Subcutaneous abdominal adipose tissue (tissue), 5 donors: Measurements from ENCODE around the gene FBXW8.

ENCODE experiments used
- H3K27ac ChIP-seq: one replicate; pipeline ENCODE4 v1.7.0; 2013; ENCODE audit warnings: low read depth, mild to moderate bottlenecking, inconsistent platforms, low read length, moderate library complexity
- H3K27me3 ChIP-seq, 5 donors: one replicate each; pipeline ENCODE4 v1.7.0; 2013; ENCODE audit warnings: low read length in 5 of 5, inconsistent platforms in 1 of 5; ENCODE audit not compliant: control insufficient read depth in 5 of 5, insufficient read depth in 4 of 5
- H3K36me3 ChIP-seq, 5 donors: one replicate each; pipeline ENCODE4 v1.7.0; 2013; ENCODE audit warnings: low read length in 5 of 5; ENCODE audit not compliant: control insufficient read depth in 5 of 5, insufficient read depth in 5 of 5
- H3K4me1 ChIP-seq, 5 donors: one replicate each; pipeline ENCODE4 v1.7.0; 2013; ENCODE audit warnings: low read length in 5 of 5, mild to moderate bottlenecking in 3 of 5, moderate library complexity in 1 of 5; ENCODE audit not compliant: control insufficient read depth in 5 of 5, insufficient read depth in 5 of 5
- H3K4me3 ChIP-seq, 5 donors: one replicate each; pipeline ENCODE4 v1.7.0; 2013; ENCODE audit warnings: low read length in 5 of 5, low read depth in 1 of 5
- H3K9ac ChIP-seq, 5 donors: one replicate each; pipeline ENCODE4 v1.7.0; 2013; ENCODE audit warnings: low read length in 5 of 5, mild to moderate bottlenecking in 4 of 5, moderate library complexity in 3 of 5
- H3K9me3 ChIP-seq, 5 donors: one replicate each; pipeline ENCODE4 v1.7.0; 2013; ENCODE audit warnings: low read length in 5 of 5; ENCODE audit not compliant: control insufficient read depth in 5 of 5
- donor health status: healthy.
- donor health status: healthy.
- donor health status: healthy.
- donor health status: healthy.
- donor health status: healthy.

Gene FBXW8

DNA sequence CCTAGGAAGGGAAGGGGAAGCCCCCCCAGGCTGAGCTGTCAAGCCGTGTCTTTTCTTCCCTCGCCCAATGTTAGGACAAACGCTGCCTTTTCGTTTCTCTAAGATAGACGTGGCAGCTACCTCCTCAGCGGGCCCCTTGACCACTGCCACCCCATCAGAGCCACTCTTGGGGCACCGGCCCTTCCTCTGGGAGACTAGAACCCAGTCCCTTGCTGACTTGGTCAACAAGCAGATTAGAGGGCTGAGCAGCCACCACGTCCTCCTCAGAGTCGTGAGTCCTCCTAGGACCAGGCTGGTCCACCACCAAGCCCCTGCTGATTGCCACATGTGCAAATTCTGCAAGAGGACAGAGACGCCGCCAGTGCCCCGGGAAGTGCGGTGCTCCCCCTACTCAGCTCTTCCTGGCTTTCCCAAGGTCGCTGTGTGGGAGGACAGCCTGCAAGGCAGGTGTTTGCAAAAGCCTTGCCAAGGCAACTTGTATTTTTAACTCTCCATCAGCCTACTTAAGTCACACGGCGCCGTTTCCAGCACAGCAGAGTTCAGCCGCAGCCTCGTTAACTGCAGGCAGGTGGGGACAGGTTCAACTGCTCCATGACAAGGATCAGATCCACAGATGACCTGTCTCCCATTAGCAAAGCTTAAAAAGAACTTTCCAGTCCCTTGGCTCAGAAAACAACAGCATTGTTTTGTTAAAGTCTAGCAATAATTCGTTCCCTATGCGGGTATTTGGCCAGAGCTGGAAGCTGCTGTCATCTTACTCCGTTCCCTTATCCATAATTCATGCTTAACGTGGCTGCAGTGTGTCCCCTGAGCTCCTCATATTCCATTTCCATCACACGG is 122.9 kb downstream of the FBXW8 start:
- H3K9ac ChIP-seq = no peak overlapping the region
- peaks cover 4 to 22% (median 13%) of the 10 kb centered on the region in 5 donors for H3K36me3 ChIP-seq
- H3K27ac ChIP-seq = no peak overlapping the region
- peaks cover 23 to 35% (median 30%) of the 10 kb centered on the region in 5 donors for H3K27me3 ChIP-seq
- no peaks in the 10 kb centered on the region for H3K9me3 ChIP-seq
- peaks cover 0 to 19% (median 15%) of the 10 kb centered on the region in 5 donors for H3K4me1 ChIP-seq
- H3K4me3 ChIP-seq = no peak overlapping the region

DNA sequence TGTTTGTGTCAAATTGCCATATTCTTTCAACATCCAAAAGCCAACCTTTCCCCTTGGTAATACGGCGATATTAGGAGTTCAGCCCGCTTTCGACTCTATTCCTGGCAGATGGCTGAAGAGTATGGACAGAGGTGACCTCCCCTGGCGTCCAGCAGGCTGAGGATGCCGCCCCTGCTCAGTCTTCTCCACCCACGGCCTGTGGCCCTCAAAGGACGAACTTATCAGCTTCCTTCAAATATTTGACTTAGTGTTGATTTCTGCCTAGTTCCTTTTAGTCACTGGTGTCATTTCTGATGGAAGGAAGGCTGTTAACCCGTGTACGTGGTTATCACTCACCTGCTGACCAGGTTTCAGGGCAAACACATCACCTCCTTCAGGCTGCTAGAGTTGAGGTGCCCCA is 123.5 kb downstream of the FBXW8 start:
- Histone ChIP-seq H3K36me3 (peaks cover 0 to 17% (median 9%) of the 10 kb centered on the region in 5 donors), H3K9ac (no peak overlapping the region), H3K4me1 (peaks cover 0 to 19% (median 15%) of the 10 kb centered on the region in 5 donors), H3K9me3 (no peaks in the 10 kb centered on the region), H3K4me3 (no peak overlapping the region), H3K27ac (no peak overlapping the region), H3K27me3 (peaks cover 23 to 35% (median 30%) of the 10 kb centered on the region in 5 donors)

DNA sequence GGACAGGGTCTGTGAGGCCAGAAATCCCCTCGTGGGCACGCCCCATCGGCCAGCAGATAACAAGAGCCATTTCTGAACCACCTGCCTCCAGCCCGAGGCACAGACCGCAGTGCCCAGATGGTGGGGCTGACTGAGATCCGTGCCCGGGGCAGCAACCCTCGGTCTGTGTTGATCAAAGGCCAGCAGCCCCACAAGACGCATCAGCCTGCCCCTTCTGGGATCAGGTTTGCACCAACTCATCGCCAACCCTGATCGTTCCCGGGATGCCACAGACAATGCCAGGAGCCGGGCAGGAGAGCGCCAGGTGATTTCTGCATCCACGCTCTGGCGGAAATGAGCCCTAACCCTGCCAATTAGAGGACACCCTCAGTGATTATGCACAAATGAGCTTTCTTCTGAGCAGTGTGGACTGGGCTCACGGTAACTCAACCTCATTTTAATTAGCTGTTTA is 124.0 kb downstream of the FBXW8 start:
- Histone ChIP-seq H3K4me3 (no peak overlapping the region), H3K27me3 (peaks cover 23 to 38% (median 30%) of the 10 kb centered on the region in 5 donors), H3K27ac (no peak overlapping the region), H3K9ac (no peak overlapping the region), H3K9me3 (no peaks in the 10 kb centered on the region), H3K4me1 (peaks cover 0 to 19% (median 15%) of the 10 kb centered on the region in 5 donors), H3K36me3 (peaks cover 0 to 12% (median 5%) of the 10 kb centered on the region in 5 donors)

DNA sequence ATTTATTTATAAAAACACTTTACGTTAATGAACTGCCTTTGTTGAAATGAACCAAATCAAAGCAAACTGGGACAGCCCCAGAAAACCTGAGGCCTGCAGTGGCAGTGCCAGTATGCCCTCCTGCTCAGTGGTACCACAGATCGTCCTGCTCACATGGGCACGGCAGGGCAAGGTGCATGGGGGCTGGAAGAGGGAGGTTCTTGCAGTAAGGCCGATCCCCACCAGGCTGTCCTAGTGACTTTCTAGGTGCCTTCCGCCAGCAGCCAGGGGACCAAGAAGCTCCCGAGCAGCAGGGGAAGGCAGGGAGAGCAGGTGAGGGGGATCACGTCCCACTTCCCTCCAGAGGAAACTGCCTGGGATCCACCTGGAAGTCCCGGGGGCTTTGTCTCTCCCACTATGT is 124.5 kb downstream of the FBXW8 start:
- Histone ChIP-seq H3K4me1 (peaks cover 0 to 19% (median 15%) of the 10 kb centered on the region in 5 donors), H3K27ac (no peak overlapping the region), H3K9ac (no peak overlapping the region), H3K27me3 (peaks cover 23 to 40% (median 30%) of the 10 kb centered on the region in 5 donors), H3K9me3 (no peaks in the 10 kb centered on the region), H3K36me3 (peaks cover 0 to 6% (median 0%) of the 10 kb centered on the region in 5 donors), H3K4me3 (no peak overlapping the region)

DNA sequence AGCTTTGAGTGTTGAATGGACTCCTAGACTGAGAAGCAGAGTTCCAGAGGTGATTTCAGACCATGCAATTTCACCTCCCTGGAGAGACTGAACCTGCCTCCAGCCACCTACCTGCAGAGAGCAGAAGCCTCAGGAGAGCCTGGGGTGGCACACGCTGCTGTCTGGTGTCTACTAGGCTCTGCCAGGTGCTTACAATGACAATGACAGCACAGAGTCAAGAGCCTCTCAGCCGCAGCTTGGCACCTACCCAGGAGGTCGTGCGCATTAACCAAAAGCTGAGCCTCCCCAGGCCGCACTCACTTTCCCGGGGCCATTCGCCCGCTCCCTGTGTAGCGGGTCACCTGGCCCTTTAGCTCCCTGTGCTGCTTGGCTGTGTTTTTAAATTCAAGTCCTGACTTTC is 125.3 kb downstream of the FBXW8 start:
- Histone ChIP-seq H3K27me3 (peaks cover 23 to 40% (median 30%) of the 10 kb centered on the region in 5 donors), H3K4me3 (no peak overlapping the region), H3K9ac (no peak overlapping the region), H3K36me3 (no peaks in the 10 kb centered on the region), H3K27ac (no peak overlapping the region), H3K9me3 (no peaks in the 10 kb centered on the region), H3K4me1 (peaks cover 0 to 19% (median 15%) of the 10 kb centered on the region in 5 donors)

DNA sequence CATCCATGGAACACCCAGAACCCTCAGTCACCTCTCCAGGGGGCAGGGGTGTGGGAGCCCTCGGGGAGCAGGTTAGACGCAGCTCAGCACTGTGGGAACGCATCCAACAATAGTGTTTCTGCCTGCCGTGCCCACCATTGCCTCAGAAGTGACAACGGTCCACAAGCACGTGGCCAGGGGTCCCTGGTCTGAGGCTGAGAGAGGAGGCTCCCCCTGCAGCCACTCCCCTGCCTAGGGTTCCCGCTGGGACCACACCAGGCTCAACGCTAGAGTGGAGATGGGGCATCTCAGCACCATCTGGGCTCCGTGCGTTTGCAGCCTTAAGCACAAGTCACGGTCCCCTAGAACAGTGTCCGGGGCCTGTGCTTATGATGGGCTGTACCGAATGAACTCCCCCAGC is 125.8 kb downstream of the FBXW8 start:
- Histone ChIP-seq H3K9ac (no peak overlapping the region), H3K4me1 (peaks cover 0 to 19% (median 15%) of the 10 kb centered on the region in 5 donors), H3K27ac (no peak overlapping the region), H3K9me3 (no peaks in the 10 kb centered on the region), H3K36me3 (no peaks in the 10 kb centered on the region), H3K27me3 (peaks cover 23 to 40% (median 30%) of the 10 kb centered on the region in 5 donors), H3K4me3 (no peak overlapping the region)

DNA sequence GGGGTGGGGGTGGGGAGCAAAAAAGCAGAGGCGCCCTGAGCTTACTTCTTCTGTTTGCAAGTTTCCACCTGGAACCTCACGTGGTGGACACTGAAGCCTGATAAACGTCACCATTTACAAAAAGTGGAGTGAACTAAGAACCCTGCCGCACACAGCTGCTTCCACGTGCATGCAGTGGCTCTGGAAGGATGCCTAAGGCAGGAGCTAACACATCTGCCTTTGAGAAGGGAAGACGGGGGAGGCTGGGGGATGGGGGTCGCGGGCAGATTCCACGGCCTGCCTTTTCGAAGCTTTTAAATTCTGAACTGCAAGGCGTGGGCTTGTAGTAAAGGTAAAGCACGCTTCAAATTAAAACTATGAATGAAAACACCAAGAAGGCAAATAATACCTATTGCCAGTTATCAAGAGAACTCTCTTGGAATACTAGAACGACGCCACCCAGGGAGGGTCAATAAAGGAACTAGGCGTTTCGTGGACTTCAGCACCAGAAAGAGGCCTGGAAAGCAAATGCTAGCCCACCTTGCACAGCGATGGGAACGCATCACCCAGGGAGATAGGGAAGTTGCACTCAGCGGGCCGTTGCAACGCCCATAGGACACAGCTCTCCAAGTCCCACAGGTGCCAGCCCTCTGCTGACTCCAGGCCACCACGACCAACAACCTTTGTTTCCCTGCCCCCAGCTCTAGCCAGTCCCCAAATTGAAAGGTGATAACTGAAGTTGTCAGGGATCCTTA is 126.7 kb downstream of the FBXW8 start:
- peaks cover 0 to 19% (median 15%) of the 10 kb centered on the region in 5 donors for H3K4me1 ChIP-seq
- H3K4me3 ChIP-seq = no peak overlapping the region
- H3K36me3 ChIP-seq = no peaks in the 10 kb centered on the region
- H3K9me3 ChIP-seq = no peaks in the 10 kb centered on the region
- peaks cover 23 to 41% (median 30%) of the 10 kb centered on the region in 5 donors for H3K27me3 ChIP-seq
- H3K9ac ChIP-seq = no peak overlapping the region
- no peak overlapping the region for H3K27ac ChIP-seq

DNA sequence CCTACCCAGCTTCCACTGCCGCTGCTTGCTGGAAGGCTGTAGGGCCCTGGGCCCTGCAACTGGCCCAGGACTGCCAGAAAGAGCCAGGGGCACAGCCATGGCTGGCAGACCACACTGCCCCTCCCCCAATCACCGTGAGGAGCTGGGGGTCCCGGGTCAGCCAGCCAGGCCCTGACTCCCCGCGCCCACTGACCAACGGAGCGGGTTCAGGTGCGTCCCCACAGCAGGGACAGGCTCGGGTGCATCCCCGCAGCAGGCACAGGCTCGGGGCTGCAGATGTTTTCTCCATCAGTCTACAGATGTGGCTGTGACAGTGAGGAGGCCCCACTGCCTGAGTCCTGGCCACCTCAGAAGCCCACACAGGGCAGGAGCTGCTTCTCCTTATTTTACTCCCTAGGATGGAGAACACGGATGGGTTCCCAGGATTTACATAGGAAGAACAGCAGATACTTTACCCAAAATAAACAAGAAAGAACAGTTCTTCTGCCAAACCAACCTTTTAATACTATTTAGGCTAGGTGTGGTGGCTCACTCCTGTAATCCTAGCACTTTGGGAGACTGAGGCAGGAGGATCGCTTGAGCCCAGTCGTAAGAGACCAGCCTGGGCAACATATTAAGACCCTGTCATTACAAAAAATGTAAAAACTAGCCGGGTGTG is 127.4 kb downstream of the FBXW8 start:
- Histone ChIP-seq H3K27ac (no peak overlapping the region), H3K36me3 (no peaks in the 10 kb centered on the region), H3K27me3 (peaks cover 23 to 39% (median 27%) of the 10 kb centered on the region in 5 donors), H3K9ac (no peak overlapping the region), H3K4me3 (no peak overlapping the region), H3K9me3 (no peaks in the 10 kb centered on the region), H3K4me1 (peaks cover 0 to 14% (median 12%) of the 10 kb centered on the region in 5 donors)

DNA sequence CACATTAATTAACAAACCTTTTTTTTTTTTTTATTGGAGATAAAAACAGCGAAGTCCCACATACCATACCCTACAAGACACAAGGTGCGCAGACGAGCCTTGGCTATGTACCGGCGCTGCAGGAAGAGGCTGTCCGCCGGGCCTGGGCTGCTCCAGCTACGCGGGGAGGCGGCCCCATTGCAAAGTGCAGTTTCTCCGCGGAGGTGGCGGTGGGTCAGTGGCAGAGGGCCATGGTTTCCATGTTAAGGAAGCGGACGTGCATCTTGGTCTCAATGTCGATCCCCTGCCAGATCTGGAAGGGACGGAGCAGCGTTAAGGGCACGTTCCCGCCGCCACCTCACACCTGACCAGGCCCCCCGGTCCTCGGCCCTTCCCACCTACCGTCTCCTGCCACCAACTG is 128.2 kb downstream of the FBXW8 start:
- Histone ChIP-seq H3K9ac (no peak overlapping the region), H3K9me3 (no peaks in the 10 kb centered on the region), H3K36me3 (no peaks in the 10 kb centered on the region), H3K27ac (no peak overlapping the region), H3K4me3 (no peak overlapping the region), H3K4me1 (peaks cover 0 to 6% (median 5%) of the 10 kb centered on the region in 5 donors), H3K27me3 (peaks cover 16 to 32% (median 20%) of the 10 kb centered on the region in 5 donors)
